Stimulated activated CD8-positive, alpha-beta memory T cell treated with anti-CD3 and anti-CD28 coated beads, Interleukin-15, amount 100 ng/mL, for 4 hours (primary cell): ENCODE measurements around the gene ANXA4.

Source experiments
- DNase-seq, 2 donors: peaks; one replicate each; pipeline ENCODE4 v3.0.0-alpha.2; 2020; ENCODE audit warnings: low read depth in 2 of 2

Gene ANXA4

DNA sequence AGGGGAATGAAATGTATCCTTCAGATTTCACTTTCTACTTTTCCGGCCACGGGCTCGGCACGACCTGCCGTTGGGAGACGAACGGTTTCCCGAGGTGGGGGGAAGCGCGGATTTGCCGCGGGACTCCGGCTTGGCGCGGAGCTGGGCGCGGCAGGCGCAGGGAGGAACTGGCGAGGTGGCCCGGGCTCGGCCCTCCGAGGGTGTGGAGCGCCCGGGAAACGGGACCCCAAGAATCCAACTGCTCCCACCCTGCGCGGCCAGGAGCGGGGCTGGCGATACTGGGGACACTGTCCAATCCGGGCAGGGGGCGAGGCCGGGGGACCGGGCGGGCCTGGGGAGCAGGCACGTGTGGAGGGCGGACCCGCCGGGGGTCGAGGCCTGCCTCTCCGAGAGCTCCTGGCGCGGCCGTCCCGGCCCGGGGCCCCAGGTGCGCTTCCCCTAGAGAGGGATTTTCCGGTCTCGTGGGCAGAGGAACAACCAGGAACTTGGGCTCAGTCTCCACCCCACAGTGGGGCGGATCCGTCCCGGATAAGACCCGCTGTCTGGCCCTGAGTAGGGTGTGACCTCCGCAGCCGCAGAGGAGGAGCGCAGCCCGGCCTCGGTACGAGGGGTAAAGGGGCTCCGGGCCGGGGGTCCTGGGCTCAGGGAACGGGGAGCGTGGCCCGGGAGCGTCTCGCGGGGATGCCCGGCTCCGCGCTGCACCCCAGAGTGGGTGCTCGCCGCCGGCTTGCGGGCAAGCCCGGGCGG is at the start of gene ANXA4:
Gene ANXA4 (plus strand): TSS at position 560 of the 747 bp plus-strand sequence. CDS start 39,432 bp downstream, outside the sequence.
- DNase-seq = peak; percentile 16 to 36

DNA sequence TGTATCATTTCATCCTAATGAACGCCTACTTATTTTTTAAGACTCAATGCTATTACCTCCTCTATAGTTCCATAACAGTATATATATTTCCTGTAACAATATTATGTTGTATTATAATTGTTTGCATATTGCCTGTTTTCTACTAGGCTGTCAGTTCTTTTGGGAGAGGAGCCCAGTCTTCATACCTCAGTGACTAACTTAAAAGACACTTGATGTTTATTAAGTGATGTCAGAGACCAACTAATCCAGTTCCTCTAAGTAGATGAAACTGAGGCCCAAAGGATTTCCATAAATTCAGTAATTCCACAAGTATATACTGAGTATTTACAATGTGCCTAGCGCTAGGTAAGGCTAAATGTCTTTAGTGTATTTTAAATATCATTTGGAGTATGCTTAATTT is 49.5 kb upstream of the ANXA4 start:
- no peak for DNase-seq

DNA sequence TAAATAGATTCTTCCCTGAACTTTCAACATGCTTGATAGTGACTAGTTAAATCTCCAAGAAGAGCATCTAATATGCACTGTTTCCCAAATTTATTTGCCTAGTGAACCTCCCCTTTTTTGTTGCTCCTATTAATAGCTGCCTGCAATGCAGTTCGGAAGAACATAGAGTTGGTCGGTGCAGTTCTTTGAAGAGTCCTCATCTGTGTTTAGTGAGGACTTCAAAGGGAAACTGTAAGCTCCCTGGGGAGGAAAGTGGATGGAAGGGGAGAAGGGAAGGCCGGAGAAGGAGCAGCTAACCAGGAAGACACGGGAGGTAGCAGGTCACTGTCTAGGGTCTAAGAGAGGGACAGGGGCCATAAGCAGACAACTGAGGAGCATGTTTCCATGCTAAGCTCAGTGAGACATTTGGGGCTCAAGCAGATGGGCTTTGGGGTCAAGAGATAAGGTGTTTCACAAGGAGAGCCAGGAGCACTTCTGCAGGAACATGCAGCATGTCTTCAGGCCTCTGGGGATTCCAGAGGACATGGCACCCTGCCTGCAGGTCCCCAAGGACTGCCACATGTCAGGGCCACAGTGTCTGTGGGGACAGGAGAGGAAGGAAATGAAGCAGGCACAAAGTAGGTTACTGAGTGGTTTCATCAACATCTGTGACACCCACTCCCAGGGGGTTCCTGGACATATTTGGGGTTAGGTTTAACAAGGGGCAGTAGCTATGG is 48.7 kb upstream of the ANXA4 start:
- DNase-seq = no peak

DNA sequence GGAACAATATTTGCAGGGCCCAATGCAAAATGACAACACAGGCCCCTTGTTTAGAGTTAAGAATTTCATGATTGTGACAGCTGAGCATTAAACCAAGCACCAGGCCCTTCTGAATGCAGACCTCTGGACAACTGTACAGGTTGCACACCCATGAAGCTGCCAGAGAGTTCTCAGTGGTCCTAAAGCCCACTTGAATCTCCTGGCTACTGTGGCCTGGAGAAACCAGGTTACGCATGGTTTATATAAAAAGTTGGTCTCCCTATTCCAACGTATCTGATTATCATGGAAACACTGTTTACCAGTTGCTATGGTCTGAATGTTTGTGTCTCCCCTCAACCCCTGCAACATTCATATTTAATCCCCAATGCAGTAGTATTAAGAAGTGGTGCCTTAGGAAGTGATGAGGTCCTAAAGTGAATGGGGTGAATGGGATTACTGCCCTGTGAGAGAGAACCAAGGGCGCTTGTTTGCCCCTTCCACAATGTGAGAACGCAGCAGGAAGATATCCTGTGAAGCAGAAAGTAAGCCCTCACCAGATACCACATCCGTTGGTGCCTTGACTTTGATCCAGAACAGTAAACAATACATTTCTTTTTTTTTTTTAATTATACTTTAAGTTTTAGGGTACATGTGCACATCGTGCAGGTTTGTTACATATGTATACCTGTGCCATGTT is 48.0 kb upstream of the ANXA4 start:
- no peak for DNase-seq

DNA sequence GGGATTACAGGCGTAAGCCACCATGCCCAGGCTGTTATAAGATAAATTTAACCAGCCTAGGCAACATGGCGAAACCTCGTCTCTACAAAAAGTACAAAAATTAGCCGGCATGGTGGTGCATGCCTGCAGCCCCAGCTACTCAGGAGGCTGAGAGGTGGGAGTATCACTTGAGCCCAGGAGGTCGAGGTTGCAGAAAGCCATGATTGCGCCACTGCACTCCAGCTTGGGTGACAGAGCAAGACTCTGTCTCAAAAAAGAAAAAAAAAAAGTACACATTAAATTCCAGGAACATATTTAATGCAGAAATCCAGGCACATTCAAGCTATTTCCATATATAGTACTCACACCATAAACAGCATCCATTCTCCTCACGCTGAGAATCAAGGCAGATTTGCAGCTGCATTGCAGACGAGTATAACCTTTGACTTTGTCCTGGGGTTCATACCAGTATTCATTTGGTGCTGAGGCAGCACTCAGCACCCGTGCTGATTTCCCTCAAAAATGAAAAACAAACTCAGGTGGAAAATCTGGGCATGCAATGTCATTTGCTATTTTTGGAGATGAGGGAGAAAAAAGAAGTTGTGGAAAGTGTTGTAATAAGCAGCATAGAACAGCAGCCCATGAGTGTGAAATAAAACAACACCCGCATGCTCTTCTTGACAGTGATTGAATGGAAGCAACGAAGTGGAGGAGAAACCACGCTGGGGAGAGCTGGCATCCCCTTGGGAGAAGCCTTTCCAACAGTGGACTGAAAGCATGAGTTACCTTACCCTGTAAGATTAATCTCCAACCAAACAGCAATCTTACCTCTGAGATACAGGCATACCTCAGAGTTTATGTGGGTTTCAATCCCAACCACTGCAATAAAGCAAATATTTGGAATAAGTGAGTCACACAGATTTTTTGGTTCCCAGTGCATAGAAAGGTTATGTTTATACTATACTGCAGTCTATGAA is 46.8 kb upstream of the ANXA4 start:
- no peak for DNase-seq

DNA sequence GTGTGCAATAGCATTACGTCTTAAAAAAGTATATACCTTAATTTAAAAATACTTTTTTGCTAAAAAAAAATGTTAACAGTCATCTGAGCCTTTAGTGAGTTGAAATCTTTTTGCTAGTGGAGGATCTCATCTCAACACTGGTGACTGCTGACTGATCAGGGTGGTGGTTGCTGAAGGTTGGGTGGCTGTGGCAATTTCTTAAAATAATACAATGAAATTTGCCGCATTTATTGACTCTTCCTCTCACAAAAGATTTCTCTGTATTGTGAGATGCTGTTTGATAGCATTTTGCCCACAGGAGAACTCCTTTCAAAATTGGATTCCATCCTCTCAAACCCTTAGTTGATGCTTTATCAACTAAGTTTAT is 46.1 kb upstream of the ANXA4 start:
- no peak for DNase-seq

DNA sequence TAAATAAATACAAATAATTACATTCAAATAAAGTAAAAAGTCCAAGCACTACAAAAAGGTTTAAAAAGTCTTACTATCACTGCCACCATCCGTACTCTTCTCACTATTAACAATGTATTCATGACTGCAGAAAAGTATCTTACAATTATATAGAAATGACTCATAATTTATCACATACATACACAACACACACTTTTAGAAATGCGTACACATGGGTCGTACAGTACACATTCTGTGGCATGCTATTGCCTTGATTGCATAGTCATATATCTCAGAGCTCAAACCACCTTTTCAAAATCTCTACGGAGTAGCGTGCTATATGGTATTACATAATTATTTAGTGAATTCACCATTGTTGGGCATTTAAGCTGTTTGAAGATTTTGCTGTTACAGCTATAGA is 41.6 kb upstream of the ANXA4 start:
- DNase-seq = no peak

DNA sequence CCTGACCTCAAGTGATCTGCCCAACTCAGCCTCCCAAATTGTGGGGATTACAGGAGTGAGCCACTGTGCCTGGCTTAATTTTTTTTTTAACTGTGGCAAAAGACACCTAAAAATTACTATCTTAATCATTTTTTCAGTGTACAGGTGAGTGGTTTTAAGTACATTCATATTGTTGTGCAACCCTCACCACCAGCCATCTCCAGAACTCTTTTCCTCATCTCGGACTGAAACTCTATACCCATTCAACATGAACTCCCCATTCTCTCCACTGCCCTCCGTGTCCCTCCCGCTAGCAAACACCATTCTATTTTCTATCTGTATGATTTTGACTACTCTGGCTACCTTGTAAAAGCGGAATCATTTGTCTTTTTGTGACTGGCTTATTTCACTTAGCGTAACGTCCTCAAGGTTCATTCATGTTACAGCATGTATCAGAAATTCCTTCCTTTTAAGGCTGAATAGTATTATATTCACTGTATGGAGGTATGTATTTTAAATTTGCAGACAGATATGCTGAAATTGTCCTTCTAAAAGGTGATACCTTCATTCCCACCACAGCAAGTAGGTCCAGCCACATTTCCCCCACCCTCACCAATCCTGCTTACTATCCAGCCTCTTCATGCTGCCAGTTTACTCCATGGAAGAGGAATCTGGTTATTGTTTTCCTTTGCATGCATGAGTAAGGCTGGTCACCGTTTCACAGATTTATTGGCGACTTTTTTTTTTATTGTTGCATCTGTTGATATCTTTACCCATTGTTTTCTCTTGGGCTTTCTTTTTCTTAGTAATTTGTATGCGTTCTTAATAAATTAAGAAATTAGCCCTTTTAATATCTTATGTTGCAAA is 40.6 kb upstream of the ANXA4 start:
- no peak for DNase-seq

DNA sequence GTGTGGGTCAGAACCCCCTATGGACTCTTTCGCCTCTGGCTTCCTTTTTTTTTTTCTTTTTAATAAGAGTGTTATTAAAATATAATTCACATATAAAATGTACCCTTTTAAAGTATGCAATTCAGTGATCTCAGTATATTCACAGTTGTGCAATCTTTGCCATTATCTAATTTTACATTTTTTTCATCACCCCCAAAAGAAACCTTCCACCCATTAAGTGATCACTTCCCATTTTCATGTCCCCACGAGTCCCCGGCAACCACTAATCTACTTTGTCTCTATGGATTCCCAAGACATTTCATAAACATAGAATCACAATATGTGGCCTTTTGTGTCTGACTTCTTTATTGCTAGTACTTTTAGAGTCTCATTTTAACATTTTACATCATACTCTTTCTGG is 38.7 kb upstream of the ANXA4 start:
- DNase-seq = no peak

DNA sequence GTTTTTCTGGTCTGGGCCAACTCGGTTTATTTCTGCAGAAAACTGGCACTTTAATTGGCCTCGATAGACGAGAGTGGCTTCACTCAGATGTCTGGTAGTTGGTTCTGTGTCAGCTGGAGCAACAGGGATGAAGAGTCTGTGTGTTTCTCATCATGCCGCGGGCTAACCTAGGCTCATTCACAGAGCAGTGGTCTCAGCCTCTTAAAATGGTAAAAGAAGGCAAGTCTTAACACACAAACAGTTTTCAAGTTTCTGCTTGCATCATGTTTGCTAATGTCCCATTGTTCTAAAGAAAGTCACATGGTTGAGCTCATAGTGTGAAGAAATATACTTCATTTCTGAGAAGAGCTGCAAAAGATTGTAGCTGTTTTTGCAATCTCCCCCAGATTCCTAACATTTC is 37.5 kb upstream of the ANXA4 start:
- no peak for DNase-seq

DNA sequence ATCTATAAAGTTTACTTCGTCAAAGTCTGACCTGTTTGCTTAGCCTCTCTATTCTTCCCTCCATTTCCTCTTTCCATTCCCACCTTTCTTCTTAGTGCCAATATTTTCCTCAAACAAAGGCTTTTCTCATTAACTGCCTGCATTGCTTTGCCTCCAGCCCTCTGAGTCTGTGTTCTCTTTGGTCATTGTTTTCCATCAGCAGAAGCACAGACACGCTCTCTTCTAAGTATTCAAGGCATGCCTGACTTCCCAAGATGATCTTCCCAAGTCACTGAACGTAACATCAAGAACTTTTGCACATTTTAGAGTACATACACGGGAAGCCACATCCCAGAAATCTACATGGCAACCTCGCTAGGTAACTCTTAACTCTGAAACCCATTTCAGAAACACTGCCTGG is 32.6 kb upstream of the ANXA4 start:
- DNase-seq = no peak

DNA sequence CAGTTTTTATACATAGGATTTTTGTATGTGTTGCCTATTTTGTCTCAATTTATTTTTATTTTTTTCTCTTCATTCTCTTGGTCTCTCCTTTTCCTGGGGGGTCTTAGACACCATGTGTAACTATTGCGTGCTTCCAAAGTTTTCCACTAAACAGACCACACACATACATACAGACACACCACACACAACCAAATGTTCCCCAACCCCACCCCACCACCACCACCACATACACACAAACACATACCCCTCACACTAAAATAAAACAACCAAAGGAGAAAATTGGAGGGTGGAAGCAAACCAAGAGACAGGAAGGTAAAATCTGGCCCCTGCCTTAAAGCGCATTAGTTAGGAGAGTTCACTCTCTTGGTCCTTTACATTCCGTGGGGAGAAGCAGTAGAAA is 30.0 kb upstream of the ANXA4 start:
- no peak for DNase-seq

DNA sequence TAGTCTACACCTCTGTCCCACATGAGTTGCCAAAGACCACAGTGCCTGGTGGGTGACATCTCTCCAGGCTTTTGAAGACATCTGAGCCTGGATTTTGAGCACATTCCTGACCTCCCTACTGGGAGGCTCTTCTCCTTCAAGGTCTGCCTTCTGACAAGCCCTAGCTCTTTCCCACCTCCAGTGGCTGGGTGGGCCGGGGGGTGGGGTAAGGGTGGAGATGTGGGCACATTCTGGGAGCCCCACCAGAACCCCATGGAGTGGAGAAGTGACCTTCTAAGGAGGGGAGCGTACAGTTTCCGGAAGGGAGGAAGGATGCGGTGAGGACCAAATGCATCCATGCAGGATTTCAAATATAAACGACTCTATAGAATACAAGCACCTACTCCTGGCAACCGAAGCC is 27.9 kb upstream of the ANXA4 start:
- no peak for DNase-seq

DNA sequence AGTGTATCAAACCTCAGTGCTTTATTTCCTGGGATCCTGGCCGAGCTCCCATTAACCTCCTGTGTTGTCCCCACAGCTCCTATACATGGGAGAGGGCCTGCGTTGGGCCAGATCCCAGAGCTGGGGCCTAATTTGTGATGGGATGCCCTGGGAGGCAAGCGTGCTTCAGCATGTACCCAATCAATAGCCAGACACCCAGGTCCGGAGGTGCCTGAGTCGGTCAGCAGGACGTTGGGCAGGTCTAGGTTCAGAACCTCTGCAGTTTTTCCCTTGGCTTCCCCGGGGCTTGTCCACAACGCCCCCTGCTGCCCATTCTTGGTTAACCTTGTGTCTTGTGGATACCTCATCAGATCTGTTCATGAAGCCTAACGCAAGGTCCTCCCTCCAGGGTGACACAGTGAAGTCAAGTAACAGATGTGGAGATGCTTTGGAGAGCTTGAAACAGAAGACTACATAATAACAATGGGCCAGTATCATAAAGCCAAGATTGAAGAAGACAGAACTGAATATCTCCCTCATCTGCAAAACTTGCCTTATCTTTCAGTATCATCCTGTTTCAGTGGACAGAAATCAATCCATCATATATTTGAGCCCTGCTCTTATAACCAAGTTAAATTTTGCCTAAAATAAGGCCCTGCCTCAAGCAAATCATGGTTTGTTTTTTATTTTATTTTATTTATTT is 27.3 kb upstream of the ANXA4 start:
- peak; percentile 57 to 79 for DNase-seq

DNA sequence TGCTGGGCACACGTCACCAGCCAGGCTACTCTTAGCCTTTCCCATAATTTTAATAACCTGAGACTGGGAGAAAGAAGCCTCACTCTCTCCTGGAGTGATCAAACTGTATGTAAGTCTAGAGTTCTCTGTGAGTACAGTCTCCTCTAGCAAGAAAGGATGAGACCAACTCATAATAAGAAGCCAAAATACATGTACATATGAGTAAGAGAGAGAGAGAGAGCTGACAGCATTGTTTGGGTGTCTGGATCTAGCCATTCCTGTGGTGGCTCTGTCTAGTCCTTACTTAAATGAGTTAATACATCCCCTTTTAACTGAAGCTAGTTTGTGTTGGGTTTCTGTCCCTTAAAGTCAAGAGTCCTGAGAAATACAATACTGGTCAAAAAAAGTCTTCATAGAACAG is 26.0 kb upstream of the ANXA4 start:
- no peak for DNase-seq

DNA sequence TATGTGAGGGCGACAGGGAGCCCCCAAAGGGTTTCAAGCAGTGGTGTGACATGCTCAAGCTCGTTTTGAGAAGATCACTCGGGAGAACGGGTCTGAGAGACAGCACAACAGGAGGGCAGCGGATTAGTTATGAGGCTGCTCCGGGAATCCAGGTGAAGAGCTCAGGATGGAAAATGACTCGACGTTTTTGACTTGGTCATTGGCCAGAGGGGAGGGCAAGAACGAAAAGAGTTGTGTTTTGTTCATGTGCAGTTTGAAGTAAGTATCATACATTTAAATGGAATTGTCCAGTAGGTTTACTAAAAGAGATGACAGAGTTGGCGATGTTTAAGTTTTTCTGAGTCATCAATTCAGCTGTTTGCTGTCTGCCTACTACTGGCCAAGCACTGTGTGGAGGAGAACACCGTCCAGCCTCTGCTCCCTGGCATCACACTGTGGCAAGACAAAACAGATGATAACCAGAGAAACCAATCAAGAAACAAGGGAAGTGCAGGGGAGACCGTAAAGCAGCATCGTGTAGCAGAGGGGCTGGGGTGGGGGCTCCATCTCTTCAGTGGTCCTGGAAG is 25.3 kb upstream of the ANXA4 start:
- DNase-seq = no peak

DNA sequence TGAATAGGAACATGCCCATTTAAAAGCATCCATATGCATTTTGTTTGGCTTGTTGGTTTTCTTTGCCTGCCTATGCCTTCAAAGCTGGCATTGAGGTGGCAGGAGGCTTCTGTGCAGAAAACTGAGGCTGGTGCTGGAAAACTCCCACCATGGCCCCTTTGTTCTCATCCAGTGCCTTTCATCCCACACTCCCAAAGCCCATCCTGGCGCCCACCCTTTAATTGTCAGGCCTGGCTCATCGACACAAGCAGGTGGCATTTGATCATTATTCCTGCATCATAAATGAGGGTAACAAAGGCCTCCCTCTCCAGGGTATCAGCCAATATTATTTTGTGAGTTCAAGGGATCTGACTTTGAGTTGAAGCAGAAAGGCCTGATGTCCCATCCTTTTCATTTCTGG is 24.7 kb upstream of the ANXA4 start:
- no peak for DNase-seq

DNA sequence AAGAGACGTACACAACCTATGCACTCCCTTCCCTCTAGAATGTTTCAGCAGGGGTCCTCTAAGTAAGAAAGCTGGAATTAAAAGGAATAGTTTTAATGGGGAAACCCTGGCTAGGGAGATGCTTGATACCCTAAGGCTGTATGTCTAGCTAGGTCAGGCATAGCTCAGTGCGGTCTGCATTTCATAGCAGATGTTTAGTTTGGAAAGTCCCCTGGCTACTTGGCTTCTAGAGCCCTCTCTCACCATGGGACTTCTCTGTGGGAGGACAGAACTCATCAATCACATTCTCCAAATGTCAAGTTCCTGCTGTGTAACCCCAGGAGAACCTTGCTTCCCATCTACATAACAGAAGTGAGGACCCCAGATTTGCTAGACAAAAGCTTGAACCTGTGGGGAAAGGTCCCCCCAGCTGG is 24.1 kb upstream of the ANXA4 start:
- DNase-seq = no peak

DNA sequence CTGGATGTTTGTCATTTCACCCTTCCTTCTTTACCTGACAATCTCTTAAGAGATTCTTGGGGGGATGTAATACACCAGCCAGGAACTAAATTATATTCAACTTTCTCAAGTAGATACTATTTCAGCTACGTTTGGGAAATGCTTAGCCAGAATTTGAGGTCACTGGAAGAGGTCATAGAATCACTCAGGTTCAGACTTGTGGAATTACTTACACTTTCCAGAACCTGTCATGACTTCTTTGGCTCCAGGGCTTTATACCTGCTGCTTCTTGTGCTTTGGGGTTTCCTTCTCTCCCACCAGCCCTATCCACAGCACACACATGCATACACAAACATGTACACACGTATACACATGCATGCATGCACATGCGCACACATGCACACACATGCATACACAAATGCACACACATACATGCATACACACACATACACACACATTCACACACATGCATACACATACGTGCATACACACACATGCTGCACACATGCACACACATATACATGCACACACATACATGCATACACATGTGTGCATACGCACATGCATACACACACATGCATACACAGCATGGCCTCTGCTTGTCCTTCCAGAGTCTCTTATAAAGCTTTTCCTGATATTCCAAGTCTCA is 23.5 kb upstream of the ANXA4 start:
- no peak for DNase-seq

DNA sequence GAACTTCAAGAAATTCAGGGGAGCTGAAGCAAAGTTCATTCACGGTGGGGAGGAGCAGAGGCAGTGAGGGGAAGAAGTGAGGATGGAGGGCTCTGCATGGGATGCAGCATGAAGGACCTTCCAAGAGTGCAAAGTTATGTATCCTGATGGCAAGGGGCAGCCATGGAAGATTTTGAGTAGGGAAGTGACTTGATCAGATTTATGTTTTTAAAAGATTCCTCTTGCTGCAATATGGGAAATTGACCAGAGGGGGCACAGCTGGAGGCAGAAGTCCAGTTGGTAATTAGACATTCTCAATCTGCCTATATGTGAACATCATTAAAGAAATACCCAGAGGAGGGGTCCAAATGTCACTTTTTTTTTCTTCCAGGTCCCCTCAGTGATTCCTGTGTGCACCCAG is 21.5 kb upstream of the ANXA4 start:
- no peak for DNase-seq
